ENCODE measurements around the gene GDI1.

DNA sequence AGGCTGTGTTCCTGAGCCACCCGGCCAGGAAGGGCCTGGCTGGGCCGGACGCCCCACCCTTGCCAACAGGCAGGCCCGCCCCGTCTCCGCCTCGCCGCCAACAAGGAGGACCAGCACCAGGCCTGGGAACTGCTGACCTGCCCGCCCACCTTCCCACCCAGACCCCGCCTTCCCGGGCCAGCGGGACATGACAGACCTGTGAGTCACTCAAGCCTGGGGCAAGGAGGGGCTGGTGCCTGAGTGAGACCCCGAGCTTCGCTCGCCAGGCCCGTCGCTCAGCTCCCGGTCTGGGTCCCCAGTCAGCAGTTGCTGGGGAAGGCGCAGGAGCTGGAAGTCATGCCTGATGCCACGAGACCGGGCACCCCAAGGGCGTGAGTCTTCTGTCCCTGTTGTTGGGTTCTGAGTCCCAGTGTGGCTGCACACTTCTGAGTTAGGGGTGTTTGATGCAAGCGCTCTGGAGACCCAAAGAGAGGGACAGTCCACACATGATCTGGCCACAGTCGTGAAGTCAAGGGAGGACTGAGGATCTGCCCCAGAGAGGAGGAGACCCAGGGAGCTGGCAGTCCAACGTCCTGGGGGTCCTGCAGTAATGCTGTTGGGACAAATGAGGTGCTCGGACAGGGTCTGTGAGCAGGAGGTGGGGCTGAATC, 27.6 kb upstream of the GDI1 start, which contains the start of gene DNASE1L1:
- TF ChIP-seq YY1 (IDR thresholded peaks at IDR 0.05; ENCODE audit: insufficient read depth, insufficient read length) (no peak), ZNF274 (IDR thresholded peaks at IDR 0.05; ENCODE audit: low read depth, low read length) (no peak), SUZ12 (IDR thresholded peaks at IDR 0.05; ENCODE audit: extremely low read depth, insufficient read depth, insufficient read length) (no peak)
